T-helper 17 cell (primary cell): Measurements from ENCODE around the gene KATNB1. TPM values are rescaled to one million over a fixed set of nuclear protein-coding genes. Genes with fewer than 3 reads are reported as not detected.
"Not testable (repeated sequence)": the region's sequence is repeated elsewhere in the genome, so short reads cannot be mapped to it uniquely, and the experiment has no call there.

Experiments used
- ATAC-seq: fragments of 150-1000 bp; cut with Tn5 transposase; 2 replicates; pipeline ENCODE4 v1.10.0; 2021; ENCODE audit warnings: mild to moderate bottlenecking, moderate library complexity
- DNase-seq, 3 donors: peaks; one replicate each; pipeline versions ENCODE4 v3.0.0 to v3.0.0-alpha.2; 2020 to 2021
- H3K9me3 ChIP-seq: one replicate; pipeline ENCODE4 v1.7.0; 2013; ENCODE audit warnings: low read length, mild to moderate bottlenecking; ENCODE audit not compliant: control insufficient read depth, poor library complexity, severe bottlenecking
- H3K27ac Mint-ChIP-seq: one replicate; pipeline ENCODE4 v1.8.0; 2022; ENCODE audit warnings: mild to moderate bottlenecking, moderate library complexity, mixed read lengths
- H3K27me3 Mint-ChIP-seq: one replicate; pipeline ENCODE4 v1.8.0; 2022; ENCODE audit warnings: mixed read lengths
- H3K36me3 Mint-ChIP-seq: one replicate; pipeline ENCODE4 v1.8.0; 2022; ENCODE audit warnings: low read depth, mixed read lengths
- H3K4me1 Mint-ChIP-seq: one replicate; pipeline ENCODE4 v1.8.0; 2022; ENCODE audit warnings: mild to moderate bottlenecking, mixed read lengths
- H3K4me3 Mint-ChIP-seq: one replicate; pipeline ENCODE4 v1.8.0; 2022; ENCODE audit warnings: mild to moderate bottlenecking, moderate library complexity, mixed read lengths
- total RNA-seq, 4 donors: library from RNA in 2 of 4; stranded (reverse) in 2 of 4; gene quantifications; one replicate each; pipeline ENCODE4 v1.2.3 and lab custom pipeline; 2022 to 2026

KATNB1 gene
- total RNA-seq, 2 donors from 2014 or later: 24.3 to 27.3 TPM

- ATAC-seq: peak; percentile 94
- no peaks in the 10 kb centered on the region for H3K9me3 ChIP-seq
- Mint-ChIP-seq H3K36me3 (peaks cover 3% of the 10 kb centered on the region), H3K27me3 (no peaks in the 10 kb centered on the region), H3K4me3 (peak overlapping the region; percentile 100), H3K4me1 (peaks cover 18% of the 10 kb centered on the region), H3K27ac (peak overlapping the region; percentile 99)
- peak; percentile 92 to 97 (median 94) for DNase-seq
These were observed 430 bp upstream of the KATNB1 start for GRCh38 chr16:57734925-57735754.

- ATAC-seq: no peak
- H3K27me3 Mint-ChIP-seq: no peaks in the 10 kb centered on the region
- no peaks in the 10 kb centered on the region for H3K9me3 ChIP-seq
These were observed 1.1 kb downstream of the KATNB1 start for GRCh38 chr16:57736419-57737351.

GRCh38 chr16:57738844-57739243, 3.3 kb downstream of the KATNB1 start:
- no peak for ATAC-seq
- H3K9me3 ChIP-seq: no peaks in the 10 kb centered on the region
- Mint-ChIP-seq H3K4me3 (no peak overlapping the region), H3K4me1 (peaks cover 18% of the 10 kb centered on the region), H3K27me3 (no peaks in the 10 kb centered on the region), H3K27ac (no peak overlapping the region), H3K36me3 (peaks cover 3% of the 10 kb centered on the region)
- no peak for DNase-seq

More at GRCh38 chr16:57736419-57737351, 1.1 kb downstream of the KATNB1 start:
- Mint-ChIP-seq H3K36me3 (peaks cover 3% of the 10 kb centered on the region), H3K27ac (peak overlapping the region; percentile 99), H3K4me1 (peaks cover 18% of the 10 kb centered on the region), H3K4me3 (peak overlapping the region; percentile 100)
- peak in 1 of 3 donors; percentile 35 for DNase-seq

- Mint-ChIP-seq H3K4me1 (peaks cover 18% of the 10 kb centered on the region), H3K36me3 (peaks cover 3% of the 10 kb centered on the region), H3K27me3 (no peaks in the 10 kb centered on the region), H3K4me3 (no peak overlapping the region), H3K27ac (no peak overlapping the region)
- ATAC-seq (no peak), DNase-seq (no peak)
- no peaks in the 10 kb centered on the region for H3K9me3 ChIP-seq
These were observed 4.3 kb downstream of the KATNB1 start for GRCh38 chr16:57739756-57740422.

GRCh38 chr16:57740423-57741071, 5.0 kb downstream of the KATNB1 start:
- Mint-ChIP-seq H3K4me1 (peaks cover 11% of the 10 kb centered on the region), H3K4me3 (no peak overlapping the region), H3K27me3 (no peaks in the 10 kb centered on the region), H3K27ac (no peak overlapping the region), H3K36me3 (peaks cover 1% of the 10 kb centered on the region)
- ATAC-seq (no peak), DNase-seq (no peak)
- no peaks in the 10 kb centered on the region for H3K9me3 ChIP-seq

- Mint-ChIP-seq H3K27me3 (no peaks in the 10 kb centered on the region), H3K4me3 (no peak overlapping the region), H3K36me3 (no peaks in the 10 kb centered on the region), H3K27ac (no peak overlapping the region), H3K4me1 (peaks cover 1% of the 10 kb centered on the region)
- DNase-seq (no peak), ATAC-seq (no peak)
- no peaks in the 10 kb centered on the region for H3K9me3 ChIP-seq
These were observed 6.2 kb downstream of the KATNB1 start for GRCh38 chr16:57741660-57742191.

- Mint-ChIP-seq H3K4me3 (no peak overlapping the region), H3K36me3 (no peaks in the 10 kb centered on the region), H3K27ac (no peak overlapping the region), H3K27me3 (no peaks in the 10 kb centered on the region), H3K4me1 (no peaks in the 10 kb centered on the region)
- no peak for ATAC-seq
- DNase-seq: no peak
- H3K9me3 ChIP-seq: no peaks in the 10 kb centered on the region
These were observed 7.0 kb downstream of the KATNB1 start for GRCh38 chr16:57742543-57742942.

- no peak for ATAC-seq
These were observed 7.9 kb downstream of the KATNB1 start for GRCh38 chr16:57743458-57743857.

GRCh38 chr16:57743886-57744641, 8.5 kb downstream of the KATNB1 start:
- Mint-ChIP-seq H3K4me3 (no peak overlapping the region), H3K4me1 (no peaks in the 10 kb centered on the region), H3K36me3 (no peaks in the 10 kb centered on the region), H3K27me3 (no peaks in the 10 kb centered on the region), H3K27ac (no peak overlapping the region)
- DNase-seq (no peak), ATAC-seq (no peak)
- H3K9me3 ChIP-seq: no peaks in the 10 kb centered on the region

More at GRCh38 chr16:57743458-57743857, 7.9 kb downstream of the KATNB1 start:
- Mint-ChIP-seq H3K27me3 (no peaks in the 10 kb centered on the region), H3K4me3 (no peak overlapping the region), H3K36me3 (no peaks in the 10 kb centered on the region), H3K27ac (no peak overlapping the region), H3K4me1 (no peaks in the 10 kb centered on the region)
- DNase-seq: no peak
- no peaks in the 10 kb centered on the region for H3K9me3 ChIP-seq

GRCh38 chr16:57744642-57744903, 9.0 kb downstream of the KATNB1 start:
- no peaks in the 10 kb centered on the region for H3K27me3 Mint-ChIP-seq
- H3K36me3 Mint-ChIP-seq: no peaks in the 10 kb centered on the region
- ATAC-seq (no peak), DNase-seq (no peak)
- H3K9me3 ChIP-seq: no peaks in the 10 kb centered on the region
- H3K4me3 Mint-ChIP-seq: no peak overlapping the region
- H3K27ac Mint-ChIP-seq: no peak overlapping the region
- no peaks in the 10 kb centered on the region for H3K4me1 Mint-ChIP-seq

GRCh38 chr16:57745768-57746167, 10.2 kb downstream of the KATNB1 start:
- H3K27ac Mint-ChIP-seq: no peak overlapping the region
- no peak for DNase-seq
- H3K4me3 Mint-ChIP-seq: no peak overlapping the region
- no peaks in the 10 kb centered on the region for H3K27me3 Mint-ChIP-seq
- H3K4me1 Mint-ChIP-seq: no peaks in the 10 kb centered on the region
- no peaks in the 10 kb centered on the region for H3K36me3 Mint-ChIP-seq
- no peak for ATAC-seq
- H3K9me3 ChIP-seq: no peaks in the 10 kb centered on the region

GRCh38 chr16:57746316-57746715, 10.7 kb downstream of the KATNB1 start:
- DNase-seq, H3K36me3 Mint-ChIP-seq, ATAC-seq, H3K4me3 Mint-ChIP-seq, H3K9me3 ChIP-seq, H3K27me3 Mint-ChIP-seq, H3K4me1 Mint-ChIP-seq, H3K27ac Mint-ChIP-seq: not testable (repeated sequence)
